ENCODE results near the gene MACROD2. TPM values are rescaled to one million over a fixed set of nuclear protein-coding genes. Genes with fewer than 3 reads are reported as not detected.

Gene MACROD2
- total and polyA plus RNA-seq, 2 of the 4 experiments (the other 2 are of a cell fraction), result not detected

DNA sequence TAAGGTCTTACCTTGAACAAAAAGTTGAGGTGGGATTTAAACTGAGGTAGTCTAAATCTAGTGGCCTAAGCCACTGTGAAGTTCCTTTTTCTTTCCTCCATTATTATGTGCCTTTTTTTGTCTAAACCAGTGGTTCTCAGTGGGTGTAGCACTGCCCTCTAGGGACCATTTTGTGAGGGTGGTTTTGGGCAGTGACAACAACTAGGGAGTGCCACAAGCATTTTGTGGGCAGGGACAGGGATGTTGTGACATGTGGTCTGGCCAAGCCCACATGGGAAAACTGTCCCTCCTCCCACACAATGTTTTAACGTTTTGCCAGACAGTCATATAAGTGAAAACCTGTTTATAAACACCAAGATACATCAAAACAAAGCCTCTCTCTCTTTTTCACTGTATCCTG lies 1241.5 kb downstream of the MACROD2 start:
- Histone ChIP-seq H2AK9ac (replicated peaks; ENCODE audit: low read depth, low read length, poor library complexity) (no peak overlapping the region), H3K14ac (replicated peaks; ENCODE audit: low read depth, low read length) (no peak overlapping the region), H3K4me1 (ENCODE audit: control insufficient read depth, insufficient read depth, low read length) (no peaks in the 10 kb centered on the region), H2AK5ac (ENCODE audit: low read depth, low read length) (no peak overlapping the region), H4K8ac (ENCODE audit: low read depth in 2 of 2, low read length in 2 of 2) (no peak overlapping the region), H3K56ac (ENCODE audit: extremely low read depth, insufficient read depth, low read length) (no peak overlapping the region), H4K20me1 (ENCODE audit: insufficient read depth, low read length) (no peaks in the 10 kb centered on the region), H3K9ac (ENCODE audit: low read depth, low read length) (no peak overlapping the region), H4K5ac (ENCODE audit: low read depth, low read length) (no peak overlapping the region), H3K4me2 (ENCODE audit: low read depth, low read length) (no peak overlapping the region), H2BK5ac (ENCODE audit: low read depth, low read length, poor library complexity, severe bottlenecking) (no peak overlapping the region), H3K23ac (ENCODE audit: low read depth, low read length) (no peak overlapping the region), H2BK120ac (ENCODE audit: low read depth, low read length) (no peak overlapping the region), H2AFZ (replicated peaks; ENCODE audit: low read length, poor library complexity) (no peak overlapping the region), H4K91ac (ENCODE audit: insufficient read depth, low read depth, low read length) (no peak overlapping the region), H3K9me3 (ENCODE audit: control insufficient read depth, insufficient read depth, low read length) (no peaks in the 10 kb centered on the region), H3K79me1 (ENCODE audit: low read depth in 1 of 2, low read length in 2 of 2) (no peaks in the 10 kb centered on the region), H3K27me3 (ENCODE audit: control insufficient read depth, insufficient read depth, low read length) (no peaks in the 10 kb centered on the region), H3K4ac (ENCODE audit: low read depth, low read length) (no peak overlapping the region), H3K36me3 (ENCODE audit: control insufficient read depth, insufficient read depth, low read length) (no peaks in the 10 kb centered on the region), H3K27ac (ENCODE audit: insufficient read depth, low read length) (no peak overlapping the region), H3K9me1 (ENCODE audit: insufficient read depth, low read length) (no peaks in the 10 kb centered on the region), H2BK15ac (ENCODE audit: low read depth, low read length) (no peak overlapping the region), H2BK20ac (ENCODE audit: low read depth, low read length) (no peak overlapping the region), H3K4me3 (ENCODE audit: insufficient read depth, low read depth, low read length) (no peak overlapping the region), H3K18ac (ENCODE audit: low read depth, low read length) (no peak overlapping the region)
- ChIA-PET CTCF (no interaction called here), POLR2A (ENCODE audit: unreplicated experiment) (no interaction called here)
- in situ Hi-C loops (cut with MboI; ENCODE audit: low sequenced_read_pairs) (no loop called here), dilution Hi-C loops (cut with HindIII; ENCODE audit: low sequenced_read_pairs, unreplicated experiment) (no loop called here), intact Hi-C loops (cut with micrococcal nuclease) (no loop called here)
- no TSS peak for BruUV-seq (replicated peaks)
- TF ChIP-seq, protein P1, sequence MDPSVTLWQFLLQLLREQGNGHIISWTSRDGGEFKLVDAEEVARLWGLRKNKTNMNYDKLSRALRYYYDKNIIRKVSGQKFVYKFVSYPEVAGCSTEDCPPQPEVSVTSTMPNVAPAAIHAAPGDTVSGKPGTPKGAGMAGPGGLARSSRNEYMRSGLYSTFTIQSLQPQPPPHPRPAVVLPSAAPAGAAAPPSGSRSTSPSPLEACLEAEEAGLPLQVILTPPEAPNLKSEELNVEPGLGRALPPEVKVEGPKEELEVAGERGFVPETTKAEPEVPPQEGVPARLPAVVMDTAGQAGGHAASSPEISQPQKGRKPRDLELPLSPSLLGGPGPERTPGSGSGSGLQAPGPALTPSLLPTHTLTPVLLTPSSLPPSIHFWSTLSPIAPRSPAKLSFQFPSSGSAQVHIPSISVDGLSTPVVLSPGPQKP (IDR thresholded peaks at IDR 0.05; ENCODE audit: borderline replicate concordance, low read depth, low read length), result no peak
- TF ChIP-seq SMC3 (IDR thresholded peaks at IDR 0.05; ENCODE audit: low read depth, low read length), result no peak
- 0 out of 2 replicates have a peak, but pooled peaks have one; percentile 20 for TF ChIP-seq CTCF (conservative IDR thresholded peaks at IDR 0.05; ENCODE audit: low read depth, low read length)
- ATAC-seq (ENCODE audit: low read depth) (no peak), DNase-seq (peak; percentile 5)
- no CpG with 5 or more reads among the region's 1 CpG for WGBS, 2 experiments (ENCODE audit: extremely low coverage in 2 of 2, insufficient read length in 1 of 2)

All from IMR-90 (cell line).